ENCODE measurements around the gene BMAL1. TPM values are rescaled to one million over a fixed set of nuclear protein-coding genes. Genes with fewer than 3 reads are reported as not detected.

BMAL1 gene
- total RNA-seq, 4 donors from 2014 or later: 27.7 to 81.8 (median 41.0) TPM

GRCh38 chr11:13291800-13292199 lies 14.2 kb downstream of the BMAL1 start:
- TF ChIP-seq CTCF (IDR thresholded peaks at IDR 0.05 in 4 of 5, conservative IDR thresholded peaks at IDR 0.05 in 1 of 5) (no peak), POLR2A (IDR thresholded peaks at IDR 0.05) (no peak)
- Histone ChIP-seq H3K27me3 (no peaks in the 10 kb centered on the region), H3K27ac (no peak overlapping the region), H3K4me3 (no peak overlapping the region), H3K4me1 (peaks cover 57 to 84% of the 10 kb centered on the region in 2 donors), H3K9me3 (no peaks in the 10 kb centered on the region), H3K36me3 (no peaks in the 10 kb centered on the region)
- ATAC-seq: no peak
- DNase-seq: no peak
- in situ Hi-C loops (cut with MboI; ENCODE audit: low sequenced_read_pairs in 4 of 4) (no loop called here), intact Hi-C loops (cut with DNase I; ENCODE audit: low total_unique reads) (no loop called here)

- in situ Hi-C loops (cut with MboI; ENCODE audit: low sequenced_read_pairs in 4 of 4): no loop called here
Measured at GRCh38 chr11:13292970-13293369, 15.4 kb downstream of the BMAL1 start.

DNA sequence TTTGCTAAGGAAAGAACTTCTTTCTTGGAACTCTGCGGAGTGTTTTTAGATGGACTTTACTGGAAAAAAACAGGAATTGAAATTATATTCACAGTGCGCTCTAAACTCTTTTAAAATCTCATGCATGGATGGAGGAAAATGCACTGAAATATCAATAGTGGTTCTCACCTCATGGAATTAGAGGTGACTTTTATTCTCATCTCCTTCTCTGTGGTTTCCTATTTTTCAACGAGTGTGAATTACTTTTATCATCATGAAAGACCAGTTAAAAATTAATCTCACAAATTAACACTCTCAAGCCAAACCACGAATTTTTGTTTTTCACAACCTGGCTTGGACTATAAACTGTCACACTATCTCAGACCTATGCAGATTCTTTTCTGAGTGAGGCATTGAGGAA lies 16.6 kb downstream of the BMAL1 start:
- ATAC-seq (no peak), DNase-seq (no peak)
- Histone ChIP-seq H3K27me3 (no peaks in the 10 kb centered on the region), H3K36me3 (no peaks in the 10 kb centered on the region), H3K4me1 (peaks cover 57 to 84% of the 10 kb centered on the region in 2 donors), H3K4me3 (no peak overlapping the region), H3K9me3 (no peaks in the 10 kb centered on the region), H3K27ac (no peak overlapping the region)
- in situ Hi-C loops (cut with MboI; ENCODE audit: low sequenced_read_pairs in 4 of 4): no loop called here
- intact Hi-C loops (cut with DNase I; ENCODE audit: low total_unique reads): no loop called here
- TF ChIP-seq CTCF (IDR thresholded peaks at IDR 0.05 in 4 of 5, conservative IDR thresholded peaks at IDR 0.05 in 1 of 5) (no peak), POLR2A (IDR thresholded peaks at IDR 0.05) (no peak)

More at GRCh38 chr11:13292970-13293369, 15.4 kb downstream of the BMAL1 start:
- Histone ChIP-seq H3K9me3 (no peaks in the 10 kb centered on the region), H3K36me3 (no peaks in the 10 kb centered on the region), H3K4me3 (no peak overlapping the region), H3K4me1 (peaks cover 57 to 84% of the 10 kb centered on the region in 2 donors), H3K27ac (no peak overlapping the region), H3K27me3 (no peaks in the 10 kb centered on the region)
- DNase-seq (no peak), ATAC-seq (no peak)
- intact Hi-C loops (cut with DNase I; ENCODE audit: low total_unique reads): no loop called here
- no peak for TF ChIP-seq CTCF (IDR thresholded peaks at IDR 0.05 in 4 of 5, conservative IDR thresholded peaks at IDR 0.05 in 1 of 5)
- TF ChIP-seq POLR2A (IDR thresholded peaks at IDR 0.05): no peak

GRCh38 chr11:13294771-13295579 lies 17.4 kb downstream of the BMAL1 start:
- Histone ChIP-seq H3K36me3 (no peaks in the 10 kb centered on the region), H3K9me3 (no peaks in the 10 kb centered on the region), H3K4me1 (peaks cover 61 to 90% of the 10 kb centered on the region in 2 donors), H3K4me3 (no peak overlapping the region), H3K27ac (no peak overlapping the region), H3K27me3 (no peaks in the 10 kb centered on the region)
- in situ Hi-C loops (cut with MboI; ENCODE audit: low sequenced_read_pairs in 4 of 4) (no loop called here), intact Hi-C loops (cut with DNase I; ENCODE audit: low total_unique reads) (no loop called here)
- ATAC-seq (peak in 1 of 2 donors; percentile 30), DNase-seq (no peak)
- no peak for TF ChIP-seq POLR2A (IDR thresholded peaks at IDR 0.05)
- TF ChIP-seq CTCF (IDR thresholded peaks at IDR 0.05 in 4 of 5, conservative IDR thresholded peaks at IDR 0.05 in 1 of 5): no peak

All from gastrocnemius medialis (tissue), 4 donors.